Kidney (tissue), 14 donors: ENCODE results near the gene ACOT12. TPM values are rescaled to one million over a fixed set of nuclear protein-coding genes. Genes with fewer than 3 reads are reported as not detected.

Experiments
- DNase-seq, 5 donors: peaks; one replicate each; pipeline ENCODE4 v3.0.0-alpha.2; 2013 to 2020
- FAIRE-seq: peaks from 2 replicates; lab custom pipeline; 2012; peaks lifted over from hg19 to GRCh38; lab: Jason Lieb, UNC
- H3K27ac ChIP-seq, 2 donors: one replicate each; pipeline ENCODE4 v1.7.0; 2013; ENCODE audit warnings: low read depth in 2 of 2, low read length in 2 of 2, inconsistent platforms in 1 of 2
- H3K27me3 ChIP-seq: one replicate; pipeline ENCODE4 v1.7.1; 2013; ENCODE audit warnings: low read length, inconsistent platforms; ENCODE audit not compliant: control insufficient read depth, insufficient read depth
- H3K36me3 ChIP-seq, 3 donors: one replicate each; pipeline versions ENCODE4 v1.7.0 to v1.7.1; 2013; ENCODE audit warnings: low read length in 3 of 3, control low read depth in 1 of 3, inconsistent platforms in 1 of 3; ENCODE audit not compliant: insufficient read depth in 3 of 3, control insufficient read depth in 2 of 3
- H3K4me1 ChIP-seq, 3 donors: one replicate each; pipeline versions ENCODE4 v1.7.0 to v1.7.1; 2013; ENCODE audit warnings: low read length in 3 of 3, inconsistent platforms in 1 of 3, low read depth in 1 of 3; ENCODE audit not compliant: control insufficient read depth in 2 of 3, insufficient read depth in 2 of 3
- H3K4me3 ChIP-seq, 3 donors: one replicate each; pipeline versions ENCODE4 v1.7.0 to v1.8.1; 2013; ENCODE audit warnings: low read length in 3 of 3, control low read depth in 1 of 3, inconsistent platforms in 1 of 3
- H3K9ac ChIP-seq, 3 donors: one replicate each; pipeline versions ENCODE4 v1.7.0 to v1.7.1; 2013; ENCODE audit warnings: low read length in 3 of 3, control low read depth in 1 of 3, inconsistent platforms in 1 of 3
- H3K9me3 ChIP-seq, 3 donors: one replicate each; pipeline versions ENCODE4 v1.7.0 to v1.7.1; 2013; ENCODE audit warnings: low read length in 3 of 3, control low read depth in 1 of 3, inconsistent platforms in 1 of 3; ENCODE audit not compliant: control insufficient read depth in 2 of 3, insufficient read depth in 1 of 3
- intact Hi-C: fragments of 100-400 bp; cut with DNase I; formaldehyde crosslinking; loops from one replicate; pipeline ENCODE4 v1.11.1; 2022
- polyA plus RNA-seq: library from polyadenylated mRNA; stranded (reverse); fragments of 350-450 nt; fragmentation: Illumina TruSeq; extraction: RNeasy Lipid Tissue Mini Kit (QIAGEN cat#74804); gene quantifications from one replicate; pipeline ENCODE4 v1.2.3, GENCODE V29; 2014; ENCODE audit warnings: low read depth, low replicate concordance; ENCODE audit not compliant: insufficient read depth
- total RNA-seq: library from RNA; stranded (reverse); fragmentation: NEBNext Ultra II Directional; extraction: Animal tissue kit (Norgen Biotek cat#: 25700); gene quantifications from one replicate; pipeline ENCODE4 v1.2.1, GENCODE V29; 2021
- TF ChIP-seq, protein P1 (sequence below): IDR thresholded peaks from 3 replicates; pipeline ENCODE4 v1.5.1; 2012; ENCODE audit warnings: mild to moderate bottlenecking, moderate library complexity, borderline replicate concordance; ENCODE audit not compliant: insufficient read depth; ENCODE audit errors: extremely low read depth
- donor health status: control.
- donor health status: control.
- donor health status: control.
- donor health status: control.
- donor health status: control.
- donor health status: DM: yes; HTN: yes; CAD: no.
- donor health status: Normal renal cell carcinoma (clear cell type).

The ACOT12 gene
- total and polyA plus RNA-seq, 2 donors from 2014 or later, result 2.2 TPM; not detected in 1

DNA sequence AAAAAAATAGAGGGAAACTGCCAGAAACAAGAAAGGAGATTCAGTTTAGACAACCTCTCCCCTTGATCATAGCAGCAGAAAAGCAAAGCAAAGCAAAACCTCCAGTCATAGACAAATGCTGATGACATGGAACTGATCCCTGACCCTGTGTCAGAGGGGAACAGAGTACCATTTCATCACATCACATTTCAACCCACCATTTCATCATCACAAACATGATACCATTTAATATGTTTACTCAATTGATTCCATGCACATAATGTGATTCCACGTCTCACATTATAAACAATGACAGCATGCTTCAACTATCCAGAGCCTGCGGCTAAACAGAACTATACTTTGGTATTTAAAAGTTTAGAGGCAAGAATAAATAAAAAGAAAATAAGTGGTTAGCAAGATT is 28.7 kb upstream of the ACOT12 start:
- TF ChIP-seq, protein P1, sequence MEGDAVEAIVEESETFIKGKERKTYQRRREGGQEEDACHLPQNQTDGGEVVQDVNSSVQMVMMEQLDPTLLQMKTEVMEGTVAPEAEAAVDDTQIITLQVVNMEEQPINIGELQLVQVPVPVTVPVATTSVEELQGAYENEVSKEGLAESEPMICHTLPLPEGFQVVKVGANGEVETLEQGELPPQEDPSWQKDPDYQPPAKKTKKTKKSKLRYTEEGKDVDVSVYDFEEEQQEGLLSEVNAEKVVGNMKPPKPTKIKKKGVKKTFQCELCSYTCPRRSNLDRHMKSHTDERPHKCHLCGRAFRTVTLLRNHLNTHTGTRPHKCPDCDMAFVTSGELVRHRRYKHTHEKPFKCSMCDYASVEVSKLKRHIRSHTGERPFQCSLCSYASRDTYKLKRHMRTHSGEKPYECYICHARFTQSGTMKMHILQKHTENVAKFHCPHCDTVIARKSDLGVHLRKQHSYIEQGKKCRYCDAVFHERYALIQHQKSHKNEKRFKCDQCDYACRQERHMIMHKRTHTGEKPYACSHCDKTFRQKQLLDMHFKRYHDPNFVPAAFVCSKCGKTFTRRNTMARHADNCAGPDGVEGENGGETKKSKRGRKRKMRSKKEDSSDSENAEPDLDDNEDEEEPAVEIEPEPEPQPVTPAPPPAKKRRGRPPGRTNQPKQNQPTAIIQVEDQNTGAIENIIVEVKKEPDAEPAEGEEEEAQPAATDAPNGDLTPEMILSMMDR, result no peak
- Histone ChIP-seq H3K9me3 (no peaks in the 10 kb centered on the region), H3K27me3 (no peaks in the 10 kb centered on the region), H3K9ac (no peak overlapping the region), H3K27ac (no peak overlapping the region), H3K4me1 (peaks cover 0 to 3% (median 0%) of the 10 kb centered on the region in 3 donors), H3K36me3 (no peaks in the 10 kb centered on the region), H3K4me3 (no peak overlapping the region)
- no peak for FAIRE-seq
- intact Hi-C loops, result no loop called here
- DNase-seq, result no peak

DNA sequence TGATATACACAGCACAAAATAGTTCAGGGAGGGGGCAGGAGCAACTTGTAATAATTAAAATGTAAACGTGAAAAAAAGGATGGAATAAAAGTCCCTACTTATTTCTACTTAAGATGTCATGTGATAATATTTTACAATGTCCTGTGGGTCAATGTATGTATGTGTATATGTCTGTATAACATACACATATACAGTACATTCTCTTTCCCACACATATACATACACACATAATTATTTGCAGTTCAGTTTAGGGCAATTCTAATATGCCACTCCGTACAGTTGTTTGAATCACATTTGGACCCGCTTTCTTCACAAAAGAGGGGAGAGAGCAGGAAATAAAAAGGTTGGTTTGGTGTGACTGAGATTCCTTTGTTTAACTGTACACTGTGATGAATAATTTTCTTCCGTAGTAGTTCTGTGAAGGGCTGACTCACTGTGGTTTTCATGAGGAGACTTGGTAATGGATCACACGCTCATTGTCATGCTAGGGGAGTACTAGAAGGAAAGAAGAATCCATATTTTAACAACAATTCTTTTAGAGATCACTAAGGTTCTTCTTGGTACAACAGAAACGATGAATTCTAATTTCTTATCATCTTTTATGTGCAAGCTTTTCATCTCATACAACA is 26.2 kb upstream of the ACOT12 start:
- H3K27me3 ChIP-seq, result no peaks in the 10 kb centered on the region
- DNase-seq (no peak), FAIRE-seq (no peak)
- H3K27ac ChIP-seq, result no peak overlapping the region
- no peak overlapping the region for H3K4me3 ChIP-seq
- H3K36me3 ChIP-seq, result no peaks in the 10 kb centered on the region
- no peak overlapping the region for H3K9ac ChIP-seq
- H3K9me3 ChIP-seq, result no peaks in the 10 kb centered on the region
- TF ChIP-seq, protein P1, result no peak
- intact Hi-C loops, result no loop called here
- H3K4me1 ChIP-seq, result no peaks in the 10 kb centered on the region

DNA sequence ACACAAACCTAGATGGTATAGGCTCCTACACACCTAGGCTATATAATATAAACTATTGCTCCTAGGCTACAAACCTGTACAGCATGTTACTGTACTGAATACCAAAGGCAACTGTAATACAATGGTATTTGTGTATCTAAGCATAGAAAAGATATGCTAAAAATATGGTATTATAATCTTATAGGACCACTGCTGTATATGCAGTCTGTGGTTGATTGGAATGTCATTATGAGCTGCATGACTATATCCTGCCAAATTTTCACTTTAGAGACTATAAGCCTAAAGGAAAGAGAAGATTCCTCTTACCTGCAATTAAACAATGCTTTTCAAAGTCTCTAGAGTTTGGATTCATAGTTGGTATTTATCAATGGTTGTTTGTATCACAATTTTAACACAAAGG is 24.7 kb upstream of the ACOT12 start:
- DNase-seq (no peak), FAIRE-seq (no peak)
- intact Hi-C loops, result no loop called here
- Histone ChIP-seq H3K36me3 (no peaks in the 10 kb centered on the region), H3K27me3 (no peaks in the 10 kb centered on the region), H3K27ac (no peak overlapping the region), H3K4me1 (no peaks in the 10 kb centered on the region), H3K9ac (no peak overlapping the region), H3K4me3 (no peak overlapping the region), H3K9me3 (no peaks in the 10 kb centered on the region)
- TF ChIP-seq, protein P1, result no peak

DNA sequence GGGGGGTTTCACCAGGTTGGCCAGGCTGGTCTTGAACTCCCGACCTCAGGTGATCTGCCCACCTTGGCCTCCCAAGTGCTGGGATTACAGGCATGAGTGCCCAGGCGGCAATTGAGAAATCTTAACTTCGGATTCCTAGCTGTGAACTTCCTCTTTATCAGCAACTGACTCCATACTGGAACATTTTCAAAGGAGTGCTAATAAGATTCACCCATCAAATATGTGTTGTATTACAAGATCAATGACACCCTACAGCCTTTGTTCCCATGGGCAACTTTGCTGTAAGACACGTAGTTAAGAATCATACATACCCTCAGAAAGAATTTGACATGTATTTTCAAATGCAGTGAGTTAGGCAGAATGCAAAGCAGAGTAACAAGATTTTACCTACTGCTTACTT is 23.1 kb upstream of the ACOT12 start:
- Histone ChIP-seq H3K9ac (no peak overlapping the region), H3K4me1 (no peaks in the 10 kb centered on the region), H3K27ac (no peak overlapping the region), H3K27me3 (no peaks in the 10 kb centered on the region), H3K9me3 (no peaks in the 10 kb centered on the region), H3K4me3 (no peak overlapping the region), H3K36me3 (no peaks in the 10 kb centered on the region)
- DNase-seq, result no peak
- TF ChIP-seq, protein P1, result no peak
- intact Hi-C loops, result no loop called here
- no peak for FAIRE-seq
